Smooth muscle cell of the brain vasculature (primary cell): Measurements from ENCODE around the gene UBR1.

Source experiments
- DNase-seq: peaks from one replicate; pipeline ENCODE4 v3.0.0-alpha.2; 2012; ENCODE audit warnings: low read depth, low spot score

Gene UBR1

GRCh38 chr15:43107751-43108150 is 1.9 kb upstream of the UBR1 start:
- no peak for DNase-seq

GRCh38 chr15:43106486-43106829 is 620 bp upstream of the UBR1 start:
- no peak for DNase-seq

- DNase-seq, result no peak
Observed at GRCh38 chr15:43105077-43105736, 631 bp downstream of the UBR1 start.

- DNase-seq, result no peak
Observed at GRCh38 chr15:43104426-43104825, 1.4 kb downstream of the UBR1 start.

- no peak for DNase-seq
Observed at GRCh38 chr15:43103907-43104306, 1.9 kb downstream of the UBR1 start.

GRCh38 chr15:43102187-43102586 is 3.7 kb downstream of the UBR1 start:
- DNase-seq, result no peak

- DNase-seq, result no peak
Observed at GRCh38 chr15:43100971-43101370, 4.9 kb downstream of the UBR1 start.

- DNase-seq, result no peak
Observed at GRCh38 chr15:43099105-43099845, 6.6 kb downstream of the UBR1 start.

- no peak for DNase-seq
Observed at GRCh38 chr15:43096411-43096810, 9.4 kb downstream of the UBR1 start.

- no peak for DNase-seq
Observed at GRCh38 chr15:43095708-43096347, 10.0 kb downstream of the UBR1 start.

- DNase-seq, result no peak
Observed at GRCh38 chr15:43095243-43095642, 10.6 kb downstream of the UBR1 start.

- no peak for DNase-seq
Observed at GRCh38 chr15:43094416-43095030, 11.3 kb downstream of the UBR1 start.

GRCh38 chr15:43093026-43093425 is 12.8 kb downstream of the UBR1 start:
- no peak for DNase-seq

- DNase-seq, result no peak
Observed at GRCh38 chr15:43091859-43092258, 14.0 kb downstream of the UBR1 start.

- DNase-seq, result no peak
Observed at GRCh38 chr15:43086551-43086950, 19.3 kb downstream of the UBR1 start.

- no peak for DNase-seq
Observed at GRCh38 chr15:43085921-43086320, 19.9 kb downstream of the UBR1 start.

- DNase-seq, result no peak
Observed at GRCh38 chr15:43082509-43082908, 23.3 kb downstream of the UBR1 start.

- no peak for DNase-seq
Observed at GRCh38 chr15:43081283-43081682, 24.6 kb downstream of the UBR1 start.

- DNase-seq, result no peak
Observed at GRCh38 chr15:43071451-43071850, 34.4 kb downstream of the UBR1 start.

- no peak for DNase-seq
Observed at GRCh38 chr15:43070893-43071292, 34.9 kb downstream of the UBR1 start.

GRCh38 chr15:43070249-43070648 is 35.6 kb downstream of the UBR1 start:
- no peak for DNase-seq

- DNase-seq, result no peak
Observed at GRCh38 chr15:43067717-43068461, 37.9 kb downstream of the UBR1 start.
